HFFc6 (cell line): Measurements from ENCODE around the gene LSM14A. TPM values are rescaled to one million over a fixed set of nuclear protein-coding genes. Genes with fewer than 3 reads are reported as not detected.

ENCODE experiments used
- DNase-seq: peaks from one replicate; pipeline ENCODE4 v3.0.0-alpha.2; 2018
- H3K27ac Mint-ChIP-seq: 2 replicates; pipeline ENCODE4 v1.8.0; 2020; ENCODE audit warnings: mild to moderate bottlenecking, mixed read lengths
- H3K27me3 Mint-ChIP-seq: 2 replicates; pipeline ENCODE4 v1.8.0; 2021; ENCODE audit warnings: mild to moderate bottlenecking, moderate library complexity, mixed read lengths; ENCODE audit not compliant: insufficient read depth
- H3K36me3 Mint-ChIP-seq: 2 replicates; pipeline ENCODE4 v1.8.0; 2021; ENCODE audit warnings: low read depth, mixed read lengths
- H3K4me1 Mint-ChIP-seq: 2 replicates; pipeline ENCODE4 v1.8.0; 2020; ENCODE audit warnings: low read depth, mixed read lengths
- H3K4me3 Mint-ChIP-seq: 2 replicates; pipeline ENCODE4 v1.8.0; 2020; ENCODE audit warnings: mild to moderate bottlenecking, moderate library complexity, mixed read lengths
- H3K9me3 Mint-ChIP-seq: 2 replicates; pipeline ENCODE4 v1.8.0; 2020; ENCODE audit warnings: mild to moderate bottlenecking, mixed read lengths
- CTCF ChIP-seq: fragments of 200-600 bp; sonication (generic); IDR thresholded peaks from 2 replicates; pipeline ENCODE4 v1.5.0; 2021; ENCODE audit warnings: antibody characterized with exemption, mild to moderate bottlenecking
- total RNA-seq, 6 experiments: library from RNA; stranded (reverse); fragmentation: NEBNext Ultra II Directional; extraction: Animal tissue kit (Norgen Biotek cat#: 25700); gene quantifications; 2 replicates in 1 of 6; 3 replicates in 5 of 6; pipeline ENCODE4 v1.2.3, GENCODE V29; 2021

Gene LSM14A
- total RNA-seq, 6 experiments from 2014 or later = 66.5 to 92.9 (median 87.0) TPM

GRCh38 chr19:34269081-34269480 is 96.8 kb downstream of the LSM14A start:
- Mint-ChIP-seq H3K36me3 (peaks cover 37% of the 10 kb centered on the region), H3K4me3 (no peak overlapping the region), H3K27me3 (no peaks in the 10 kb centered on the region; the same call in 1 of the 2 replicates), H3K27ac (peak overlapping the region; percentile 98), H3K9me3 (no peaks in the 10 kb centered on the region), H3K4me1 (peaks cover 72% of the 10 kb centered on the region)
- DNase-seq = no peak
- TF ChIP-seq CTCF = no peak

- no peaks in the 10 kb centered on the region; the same call in 1 of the 2 replicates for H3K27me3 Mint-ChIP-seq
- peaks cover 36% of the 10 kb centered on the region for H3K36me3 Mint-ChIP-seq
- no peak for DNase-seq
- peak overlapping the region; percentile 85 for H3K4me3 Mint-ChIP-seq
- no peaks in the 10 kb centered on the region for H3K9me3 Mint-ChIP-seq
- H3K4me1 Mint-ChIP-seq = peaks cover 74% of the 10 kb centered on the region
- TF ChIP-seq CTCF = no peak
- peak overlapping the region; percentile 98 for H3K27ac Mint-ChIP-seq
These were observed 97.2 kb downstream of the LSM14A start for GRCh38 chr19:34269489-34269888.

DNA sequence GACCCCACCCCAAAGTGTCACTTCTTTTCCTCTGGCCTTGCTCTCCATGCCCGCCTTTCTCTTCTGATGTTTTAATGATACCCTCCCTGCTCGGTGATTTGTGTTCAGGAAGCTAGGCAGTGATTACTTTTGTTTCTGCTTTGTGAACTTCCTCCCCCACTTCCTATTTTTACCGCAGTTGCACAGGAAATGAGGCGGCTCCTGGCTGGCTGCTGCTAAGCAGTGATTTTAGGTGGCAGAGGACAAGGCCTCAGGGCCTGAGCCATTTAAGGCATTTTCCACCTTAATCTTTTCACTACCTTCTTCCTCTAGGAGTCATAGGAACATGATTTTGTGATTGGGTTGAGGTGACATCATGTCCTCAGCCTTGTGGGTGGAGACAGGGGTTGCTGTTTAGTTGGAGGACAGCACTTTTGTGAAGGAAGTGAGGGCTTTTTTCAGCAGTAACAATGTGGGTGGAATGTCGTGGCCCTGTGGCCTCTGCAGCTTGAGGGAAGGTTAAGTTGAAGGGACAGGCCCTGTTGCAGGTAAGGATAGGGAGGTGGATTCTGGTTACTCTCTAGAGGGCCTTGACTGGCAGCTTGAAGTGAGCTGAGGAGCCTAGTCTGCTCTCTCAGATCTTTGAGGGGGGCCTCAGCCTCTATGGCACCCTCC is 97.8 kb downstream of the LSM14A start:
- no peaks in the 10 kb centered on the region for H3K9me3 Mint-ChIP-seq
- H3K4me3 Mint-ChIP-seq = peak overlapping the region; percentile 85
- H3K36me3 Mint-ChIP-seq = peaks cover 36% of the 10 kb centered on the region
- H3K4me1 Mint-ChIP-seq = peaks cover 74% of the 10 kb centered on the region
- DNase-seq = peak; percentile 87
- no peaks in the 10 kb centered on the region; the same call in 1 of the 2 replicates for H3K27me3 Mint-ChIP-seq
- TF ChIP-seq CTCF = no peak
- peak overlapping the region; percentile 98 for H3K27ac Mint-ChIP-seq

GRCh38 chr19:34273121-34273520 is 100.8 kb downstream of the LSM14A start:
- H3K27me3 Mint-ChIP-seq = peaks cover 2% of the 10 kb centered on the region
- H3K27ac Mint-ChIP-seq = peak overlapping the region; percentile 91
- H3K9me3 Mint-ChIP-seq = no peaks in the 10 kb centered on the region
- peak overlapping the region; percentile 77 for H3K4me3 Mint-ChIP-seq
- peaks cover 37% of the 10 kb centered on the region for H3K36me3 Mint-ChIP-seq
- H3K4me1 Mint-ChIP-seq = peaks cover 90% of the 10 kb centered on the region
- TF ChIP-seq CTCF = no peak
- DNase-seq = no peak

DNA sequence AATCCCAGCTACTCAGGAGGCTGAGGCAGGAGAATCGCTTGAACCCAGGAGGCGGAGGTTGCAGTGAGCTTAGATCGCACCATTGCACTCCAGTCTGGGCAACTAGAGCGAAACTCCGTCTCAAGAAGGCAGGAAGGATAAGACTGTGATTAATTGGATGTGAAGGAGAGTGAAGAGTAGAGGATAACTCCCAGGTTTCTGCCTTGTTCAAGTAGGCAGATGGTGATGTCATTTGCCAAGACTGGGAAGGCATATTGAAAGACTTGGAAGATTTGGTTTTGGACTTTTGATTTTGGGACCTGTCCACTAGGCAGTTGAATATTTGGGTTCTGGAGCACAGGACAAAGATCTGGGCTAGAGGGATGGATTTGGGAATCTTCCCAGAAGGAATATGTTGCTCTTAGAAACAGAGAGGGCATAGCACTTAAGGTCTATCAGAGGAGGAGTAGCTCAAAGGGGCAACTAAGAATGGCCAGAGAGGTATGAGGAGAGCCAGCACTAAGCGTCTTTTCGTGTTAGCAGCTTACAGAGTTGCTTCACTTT is 102.1 kb downstream of the LSM14A start:
- peak; percentile 13 for DNase-seq
- Mint-ChIP-seq H3K27ac (peak overlapping the region; percentile 91), H3K9me3 (no peaks in the 10 kb centered on the region), H3K4me3 (peak overlapping the region; percentile 77), H3K36me3 (peaks cover 25% of the 10 kb centered on the region), H3K27me3 (peaks cover 2% of the 10 kb centered on the region; the same call in 1 of the 2 replicates), H3K4me1 (peaks cover 78% of the 10 kb centered on the region)
- TF ChIP-seq CTCF = no peak; the same call in 1 of the 2 replicates
